ENCODE measurements around the gene CD164L2.

The CD164L2 gene

DNA sequence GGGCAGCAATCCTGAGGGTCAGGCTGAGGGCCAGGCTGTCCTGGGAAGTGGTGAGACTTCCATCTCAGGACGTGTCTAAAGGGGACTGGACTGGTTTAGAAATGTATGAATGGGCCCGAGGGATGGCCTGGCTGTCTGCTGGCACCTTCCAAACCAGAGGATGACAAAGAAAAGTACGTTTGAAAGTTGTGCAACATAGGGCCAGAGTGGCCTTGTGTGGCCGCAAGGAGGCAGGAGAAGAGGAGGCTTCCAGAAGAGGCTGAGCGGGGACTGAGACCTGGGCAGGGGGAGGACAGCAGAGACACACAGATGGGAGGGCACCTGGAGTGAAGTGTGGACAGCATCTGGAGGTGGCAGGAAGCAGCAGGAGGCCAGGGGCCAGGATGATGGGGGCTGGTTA is 43.9 kb downstream of the CD164L2 start:
- Histone ChIP-seq H3K27me3 (ENCODE audit: control insufficient read depth in 1 of 2, insufficient read depth in 1 of 2, low read length in 2 of 2) (no peaks in the 10 kb centered on the region), H3K36me3 (ENCODE audit: control insufficient read depth in 1 of 2, insufficient read depth in 2 of 2, low read depth in 1 of 2, low read length in 2 of 2) (peaks cover 27 to 38% of the 10 kb centered on the region in 2 experiments), H2AK5ac (ENCODE audit: low read length, severe bottlenecking) (peak overlapping the region; percentile 10), H3K23ac (ENCODE audit: low read length in 2 of 2) (no peak overlapping the region), H3K9me3 (ENCODE audit: control insufficient read depth, low read length) (no peaks in the 10 kb centered on the region), H3K14ac (ENCODE audit: low read length in 2 of 2) (no peak overlapping the region), H3K4me1 (ENCODE audit: control insufficient read depth, insufficient read depth, low read depth, low read length) (peaks cover 33% of the 10 kb centered on the region), H4K91ac (ENCODE audit: low read length) (no peak overlapping the region), H3K4me3 (ENCODE audit: insufficient read depth in 1 of 2, low read depth in 1 of 2, low read length in 2 of 2) (no peak overlapping the region), H2AFZ (ENCODE audit: low read depth, low read length) (no peak overlapping the region), H3K27ac (ENCODE audit: low read length, poor library complexity, severe bottlenecking) (no peak overlapping the region), H3K4me2 (ENCODE audit: low read length, poor library complexity, severe bottlenecking) (no peak overlapping the region), H3K18ac (ENCODE audit: low read depth in 1 of 2, low read length in 2 of 2) (no peak overlapping the region), H3K4ac (ENCODE audit: low read depth in 1 of 2, low read length in 2 of 2) (no peak overlapping the region), H3K79me1 (replicated peaks; ENCODE audit: low read length, poor library complexity, severe bottlenecking) (peaks cover 2% of the 10 kb centered on the region), H2BK120ac (ENCODE audit: low read depth, low read length) (no peak overlapping the region), H2BK5ac (ENCODE audit: low read depth, low read length, poor library complexity, severe bottlenecking) (no peak overlapping the region), H3K9ac (ENCODE audit: low read length) (no peak overlapping the region), H4K8ac (ENCODE audit: low read length) (no peak overlapping the region), H2BK15ac (ENCODE audit: low read depth, poor library complexity, severe bottlenecking) (no peak overlapping the region), H2BK12ac (ENCODE audit: low read length in 2 of 2) (no peak overlapping the region)
- DNase-seq: no peak
- WGBS: 72% methylated on average over 5 of the region's 5 CpGs

DNA sequence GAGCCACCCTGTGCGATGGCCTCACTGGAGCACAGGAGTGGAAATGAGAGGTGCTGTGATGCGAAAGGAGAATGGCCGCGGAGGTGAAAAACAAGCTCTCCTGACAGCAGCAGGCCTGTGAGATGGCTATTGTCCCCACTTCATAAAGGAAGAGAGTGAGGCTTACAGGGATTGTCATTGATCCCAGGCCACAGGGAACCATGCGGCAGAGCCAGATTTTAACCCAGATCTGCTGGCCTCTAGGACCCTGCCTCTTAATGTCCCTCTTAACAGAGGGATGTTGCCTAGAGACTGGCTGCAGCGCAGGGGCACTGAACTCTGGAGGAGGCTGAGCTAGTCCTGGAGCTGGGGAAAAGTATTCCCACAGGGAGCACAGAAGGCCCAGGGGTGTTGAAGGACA is 44.4 kb downstream of the CD164L2 start:
- Histone ChIP-seq H3K4me1 (ENCODE audit: control insufficient read depth, insufficient read depth, low read depth, low read length) (peaks cover 33% of the 10 kb centered on the region), H3K27me3 (ENCODE audit: control insufficient read depth in 1 of 2, insufficient read depth in 1 of 2, low read length in 2 of 2) (no peaks in the 10 kb centered on the region), H3K14ac (ENCODE audit: low read length in 2 of 2) (no peak overlapping the region), H2AK5ac (ENCODE audit: low read length, severe bottlenecking) (peak overlapping the region; percentile 28), H3K79me1 (replicated peaks; ENCODE audit: low read length, poor library complexity, severe bottlenecking) (peaks cover 2% of the 10 kb centered on the region), H2BK120ac (ENCODE audit: low read depth, low read length) (no peak overlapping the region), H3K4me3 (ENCODE audit: insufficient read depth in 1 of 2, low read depth in 1 of 2, low read length in 2 of 2) (no peak overlapping the region), H3K4me2 (ENCODE audit: low read length, poor library complexity, severe bottlenecking) (no peak overlapping the region), H3K23ac (ENCODE audit: low read length in 2 of 2) (no peak overlapping the region), H3K9me3 (ENCODE audit: control insufficient read depth, low read length) (no peaks in the 10 kb centered on the region), H3K36me3 (ENCODE audit: control insufficient read depth in 1 of 2, insufficient read depth in 2 of 2, low read depth in 1 of 2, low read length in 2 of 2) (peaks cover 32 to 43% of the 10 kb centered on the region in 2 experiments), H2BK15ac (ENCODE audit: low read depth, poor library complexity, severe bottlenecking) (no peak overlapping the region), H4K8ac (ENCODE audit: low read length) (peak overlapping the region; percentile 31), H3K27ac (ENCODE audit: low read length, poor library complexity, severe bottlenecking) (no peak overlapping the region), H3K18ac (ENCODE audit: low read depth in 1 of 2, low read length in 2 of 2) (no peak overlapping the region), H2BK5ac (ENCODE audit: low read depth, low read length, poor library complexity, severe bottlenecking) (no peak overlapping the region), H2BK12ac (ENCODE audit: low read length in 2 of 2) (no peak overlapping the region), H2AFZ (ENCODE audit: low read depth, low read length) (no peak overlapping the region), H3K4ac (ENCODE audit: low read depth in 1 of 2, low read length in 2 of 2) (no peak overlapping the region), H4K91ac (ENCODE audit: low read length) (no peak overlapping the region), H3K9ac (ENCODE audit: low read length) (no peak overlapping the region)
- WGBS: 95% methylated on average over 6 of the region's 6 CpGs
- no peak for DNase-seq

DNA sequence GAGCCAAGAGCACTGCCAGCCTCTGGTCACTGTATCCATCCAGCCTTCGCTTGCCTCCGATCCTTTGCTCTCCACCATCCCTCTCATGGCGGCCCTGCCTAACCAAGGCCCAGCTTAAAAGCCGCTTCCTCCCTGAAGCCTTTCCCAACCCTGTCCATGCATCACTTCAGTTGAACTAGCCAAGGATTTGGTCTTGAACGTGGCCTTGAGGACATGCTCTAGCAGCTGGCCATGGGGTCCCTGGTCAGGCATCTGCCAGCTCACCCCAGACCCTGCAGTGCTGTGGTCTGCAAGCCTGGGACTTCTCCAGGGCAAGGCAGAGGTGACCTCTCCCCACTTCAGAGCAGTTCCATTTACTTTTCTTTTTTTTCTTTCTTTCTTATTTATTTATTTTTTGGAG is 46.4 kb downstream of the CD164L2 start:
- Histone ChIP-seq H3K4me1 (ENCODE audit: control insufficient read depth, insufficient read depth, low read depth, low read length) (peaks cover 17% of the 10 kb centered on the region), H2AFZ (ENCODE audit: low read depth, low read length) (no peak overlapping the region), H2BK12ac (ENCODE audit: low read length in 2 of 2) (no peak overlapping the region), H3K9me3 (ENCODE audit: control insufficient read depth, low read length) (no peaks in the 10 kb centered on the region), H3K4me3 (ENCODE audit: insufficient read depth in 1 of 2, low read depth in 1 of 2, low read length in 2 of 2) (no peak overlapping the region), H3K23ac (ENCODE audit: low read length in 2 of 2) (no peak overlapping the region), H3K9ac (ENCODE audit: low read length) (no peak overlapping the region), H4K8ac (ENCODE audit: low read length) (no peak overlapping the region), H3K27me3 (ENCODE audit: control insufficient read depth in 1 of 2, insufficient read depth in 1 of 2, low read length in 2 of 2) (no peaks in the 10 kb centered on the region), H3K18ac (ENCODE audit: low read depth in 1 of 2, low read length in 2 of 2) (no peak overlapping the region), H2BK5ac (ENCODE audit: low read depth, low read length, poor library complexity, severe bottlenecking) (no peak overlapping the region), H3K27ac (ENCODE audit: low read length, poor library complexity, severe bottlenecking) (no peak overlapping the region), H2BK120ac (ENCODE audit: low read depth, low read length) (no peak overlapping the region), H2AK5ac (ENCODE audit: low read length, severe bottlenecking) (no peak overlapping the region), H3K36me3 (ENCODE audit: control insufficient read depth in 1 of 2, insufficient read depth in 2 of 2, low read depth in 1 of 2, low read length in 2 of 2) (peaks cover 50 to 58% of the 10 kb centered on the region in 2 experiments), H3K4ac (ENCODE audit: low read depth in 1 of 2, low read length in 2 of 2) (no peak overlapping the region), H4K91ac (ENCODE audit: low read length) (no peak overlapping the region), H3K14ac (ENCODE audit: low read length in 2 of 2) (no peak overlapping the region), H3K4me2 (ENCODE audit: low read length, poor library complexity, severe bottlenecking) (no peak overlapping the region), H2BK15ac (ENCODE audit: low read depth, poor library complexity, severe bottlenecking) (no peak overlapping the region), H3K79me1 (replicated peaks; ENCODE audit: low read length, poor library complexity, severe bottlenecking) (peaks cover 11% of the 10 kb centered on the region)
- DNase-seq: no peak
- WGBS: over 99% methylated on average over 5 of the region's 5 CpGs

DNA sequence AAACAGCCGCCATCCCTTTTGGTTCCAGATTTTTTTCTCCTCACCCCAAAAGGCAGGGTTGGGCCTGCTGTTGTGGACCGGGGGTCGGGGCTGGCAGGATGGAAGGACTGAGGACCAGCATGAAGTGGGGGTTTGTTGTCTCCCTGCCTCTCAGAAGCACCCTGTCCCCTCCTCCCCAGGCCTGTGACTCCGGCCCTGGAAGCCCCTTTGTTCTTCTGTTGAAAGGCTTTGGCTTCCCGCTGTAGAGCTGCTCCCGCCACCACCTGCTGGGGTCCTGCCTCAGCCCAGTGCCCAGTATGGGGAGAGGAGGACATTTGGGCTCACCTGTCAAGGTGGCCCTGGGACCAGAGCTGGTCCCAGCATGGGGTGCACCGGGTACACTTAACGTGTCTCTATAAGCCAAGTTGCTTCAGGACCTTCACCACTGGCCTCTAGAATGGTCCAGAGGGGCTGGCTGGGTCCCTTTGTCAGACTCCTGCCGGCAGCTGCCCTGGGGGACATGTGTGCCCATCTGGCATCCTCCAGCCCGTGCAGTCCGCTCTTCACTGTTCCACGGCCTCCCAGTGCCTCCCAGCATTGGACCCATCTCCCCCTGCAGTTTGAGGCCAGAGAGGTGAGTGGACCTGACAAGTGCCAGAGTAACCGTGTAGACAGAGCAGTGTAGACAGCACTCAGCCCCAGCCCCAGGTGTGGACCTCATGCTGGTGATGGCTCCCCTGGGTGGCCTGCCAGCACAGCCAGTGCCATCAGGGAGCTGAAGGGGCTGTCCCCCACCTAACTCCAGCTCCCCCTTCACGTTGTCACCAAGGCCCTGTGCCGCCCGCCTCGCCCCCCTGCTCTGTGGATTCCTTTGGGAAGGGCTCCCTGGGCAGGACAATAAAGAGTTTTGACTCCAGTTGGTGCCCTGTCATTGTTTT is 47.4 kb downstream of the CD164L2 start:
- H4K91ac ChIP-seq (ENCODE audit: low read length): no peak overlapping the region
- no peak overlapping the region for H3K4me3 ChIP-seq (ENCODE audit: insufficient read depth in 1 of 2, low read depth in 1 of 2, low read length in 2 of 2)
- H2BK12ac ChIP-seq (ENCODE audit: low read length in 2 of 2): no peak overlapping the region
- 92% methylated on average over 15 of the region's 17 CpGs for WGBS
- no peaks in the 10 kb centered on the region for H3K9me3 ChIP-seq (ENCODE audit: control insufficient read depth, low read length)
- H2AFZ ChIP-seq (ENCODE audit: low read depth, low read length): no peak overlapping the region
- H3K4me2 ChIP-seq (ENCODE audit: low read length, poor library complexity, severe bottlenecking): no peak overlapping the region
- H3K27me3 ChIP-seq (ENCODE audit: control insufficient read depth in 1 of 2, insufficient read depth in 1 of 2, low read length in 2 of 2): no peaks in the 10 kb centered on the region
- no peak overlapping the region for H3K4ac ChIP-seq (ENCODE audit: low read depth in 1 of 2, low read length in 2 of 2)
- H2AK5ac ChIP-seq (ENCODE audit: low read length, severe bottlenecking): no peak overlapping the region
- H3K18ac ChIP-seq (ENCODE audit: low read depth in 1 of 2, low read length in 2 of 2): no peak overlapping the region
- peaks cover 19% of the 10 kb centered on the region for H3K79me1 ChIP-seq (replicated peaks; ENCODE audit: low read length, poor library complexity, severe bottlenecking)
- no peak overlapping the region for H4K8ac ChIP-seq (ENCODE audit: low read length)
- H3K23ac ChIP-seq (ENCODE audit: low read length in 2 of 2): no peak overlapping the region
- no peak overlapping the region for H2BK5ac ChIP-seq (ENCODE audit: low read depth, low read length, poor library complexity, severe bottlenecking)
- peak overlapping the region; percentile 21 for H2BK15ac ChIP-seq (ENCODE audit: low read depth, poor library complexity, severe bottlenecking)
- no peak overlapping the region for H3K9ac ChIP-seq (ENCODE audit: low read length)
- no peak for DNase-seq
- H3K4me1 ChIP-seq (ENCODE audit: control insufficient read depth, insufficient read depth, low read depth, low read length): peaks cover 15% of the 10 kb centered on the region
- peaks cover 60 to 67% of the 10 kb centered on the region in 2 experiments for H3K36me3 ChIP-seq (ENCODE audit: control insufficient read depth in 1 of 2, insufficient read depth in 2 of 2, low read depth in 1 of 2, low read length in 2 of 2)
- H2BK120ac ChIP-seq (ENCODE audit: low read depth, low read length): no peak overlapping the region
- H3K14ac ChIP-seq (ENCODE audit: low read length in 2 of 2): no peak overlapping the region
- no peak overlapping the region for H3K27ac ChIP-seq (ENCODE audit: low read length, poor library complexity, severe bottlenecking)

All from mesenchymal stem cell (in vitro differentiated cells and primary cell).